Measurements from ENCODE around the gene MYCT1. TPM values are rescaled to one million over a fixed set of nuclear protein-coding genes. Genes with fewer than 3 reads are reported as not detected.

Gene MYCT1
- total and polyA plus RNA-seq, 2 donors (not counting 1 experiment from before 2014, with no cell fraction given) = not detected

- intact Hi-C loops (cut with micrococcal nuclease) = no loop called here
- H4K20me1 ChIP-seq (ENCODE audit: control insufficient read depth, insufficient read depth, low read length, poor library complexity, severe bottlenecking) = no peaks in the 10 kb centered on the region
- no peak for TF ChIP-seq CTCF (IDR thresholded peaks at IDR 0.05)
- no peak for TF ChIP-seq EZH2 (IDR thresholded peaks at IDR 0.05; ENCODE audit: borderline replicate concordance, insufficient read depth, low read depth, low read length, poor library complexity, severe bottlenecking)
- Mint-ChIP-seq H3K27me3 (no peaks in the 10 kb centered on the region), H3K4me1 (no peaks in the 10 kb centered on the region), H3K27ac (no peak overlapping the region), H3K4me3 (no peak overlapping the region), H3K9me3 (ENCODE audit: insufficient read depth) (no peaks in the 10 kb centered on the region)
- H3K4me2 ChIP-seq (replicated peaks; ENCODE audit: low read depth, low read length, poor library complexity, severe bottlenecking) = no peak overlapping the region
- no peaks in the 10 kb centered on the region for H3K4me1 ChIP-seq (ENCODE audit: control insufficient read depth in 2 of 2, insufficient read depth in 2 of 2, low read length in 2 of 2)
- H3K27me3 ChIP-seq (replicated peaks in 1 of 4; ENCODE audit: control extremely low read depth in 1 of 4, control insufficient read depth in 3 of 4, insufficient read depth in 4 of 4, low read length in 3 of 4) = no peaks in the 10 kb centered on the region
- CTCF ChIA-PET = no interaction called here
- H3K36me3 ChIP-seq (replicated peaks in 1 of 2; ENCODE audit: control extremely low read depth in 1 of 2, control insufficient read depth in 1 of 2, extremely low read depth in 1 of 2, insufficient read depth in 2 of 2, low read length in 1 of 2) = no peaks in the 10 kb centered on the region
- H3K9me3 ChIP-seq (ENCODE audit: control extremely low read depth in 1 of 3, control insufficient read depth in 2 of 3, insufficient read depth in 1 of 3, low read length in 2 of 3) = no peaks in the 10 kb centered on the region
- H3K27ac ChIP-seq (ENCODE audit: low read length in 2 of 2) = no peak overlapping the region
- no peak for DNase-seq
- WGBS (ENCODE audit: insufficient coverage) = no CpG with 5 or more reads among the region's 3 CpGs
- POLR2A ChIA-PET = no interaction called here
- ATAC-seq (ENCODE audit: low read depth) = no peak
- H3K79me2 ChIP-seq (ENCODE audit: control insufficient read depth, insufficient read depth, low read length) = no peaks in the 10 kb centered on the region
- no peak overlapping the region for H2AFZ ChIP-seq (ENCODE audit: insufficient read depth, low read depth, low read length, poor library complexity, severe bottlenecking)
- no peak overlapping the region for H3K4me3 ChIP-seq (ENCODE audit: control extremely low read depth in 1 of 5, extremely low read depth in 1 of 5, insufficient read depth in 1 of 5, low read depth in 2 of 5, low read length in 4 of 5)
- H3K9ac ChIP-seq (ENCODE audit: low read length) = no peak overlapping the region
Measured at GRCh38 chr6:152765331-152765730, 67.6 kb downstream of the MYCT1 start.

GRCh38 chr6:152769159-152769558 lies 71.5 kb downstream of the MYCT1 start:
- H3K27me3 Mint-ChIP-seq = no peaks in the 10 kb centered on the region
- Histone ChIP-seq H3K9me3 (ENCODE audit: control extremely low read depth in 1 of 3, control insufficient read depth in 2 of 3, insufficient read depth in 1 of 3, low read length in 2 of 3) (no peaks in the 10 kb centered on the region), H3K27me3 (replicated peaks in 1 of 4; ENCODE audit: control extremely low read depth in 1 of 4, control insufficient read depth in 3 of 4, insufficient read depth in 4 of 4, low read length in 3 of 4) (no peaks in the 10 kb centered on the region), H2AFZ (ENCODE audit: insufficient read depth, low read depth, low read length, poor library complexity, severe bottlenecking) (no peak overlapping the region), H4K20me1 (ENCODE audit: control insufficient read depth, insufficient read depth, low read length, poor library complexity, severe bottlenecking) (no peaks in the 10 kb centered on the region), H3K4me1 (ENCODE audit: control insufficient read depth in 2 of 2, insufficient read depth in 2 of 2, low read length in 2 of 2) (no peaks in the 10 kb centered on the region), H3K4me2 (replicated peaks; ENCODE audit: low read depth, low read length, poor library complexity, severe bottlenecking) (no peak overlapping the region), H3K27ac (ENCODE audit: low read length in 2 of 2) (no peak overlapping the region), H3K79me2 (ENCODE audit: control insufficient read depth, insufficient read depth, low read length) (no peaks in the 10 kb centered on the region), H3K4me3 (ENCODE audit: control extremely low read depth in 1 of 5, extremely low read depth in 1 of 5, insufficient read depth in 1 of 5, low read depth in 2 of 5, low read length in 4 of 5) (no peak overlapping the region), H3K36me3 (replicated peaks in 1 of 2; ENCODE audit: control extremely low read depth in 1 of 2, control insufficient read depth in 1 of 2, extremely low read depth in 1 of 2, insufficient read depth in 2 of 2, low read length in 1 of 2) (no peaks in the 10 kb centered on the region), H3K9ac (ENCODE audit: low read length) (no peak overlapping the region)
- DNase-seq = no peak
- 67% methylated on average over 1 of the region's 7 CpGs for WGBS (ENCODE audit: insufficient coverage)
- no peak for TF ChIP-seq CTCF (IDR thresholded peaks at IDR 0.05)
- no peak for TF ChIP-seq EZH2 (IDR thresholded peaks at IDR 0.05; ENCODE audit: borderline replicate concordance, insufficient read depth, low read depth, low read length, poor library complexity, severe bottlenecking)
- POLR2A ChIA-PET = no interaction called here
- no peak overlapping the region for H3K4me3 Mint-ChIP-seq
- no peak overlapping the region for H3K27ac Mint-ChIP-seq
- no peak for ATAC-seq (ENCODE audit: low read depth)
- H3K4me1 Mint-ChIP-seq = no peaks in the 10 kb centered on the region
- intact Hi-C loops (cut with micrococcal nuclease) = no loop called here
- no peaks in the 10 kb centered on the region for H3K9me3 Mint-ChIP-seq (ENCODE audit: insufficient read depth)
- CTCF ChIA-PET = no interaction called here
